HG03469 (cell line): ENCODE results near the gene SND1.
"Not testable (repeated sequence)": the region's sequence is repeated elsewhere in the genome, so short reads cannot be mapped to it uniquely, and the experiment has no call there.

Source experiments
- ATAC-seq: cut with Tn5 transposase; IDR thresholded peaks from one replicate; pipeline ENCODE4 v1.9.1; 2021; ENCODE audit warnings: mild to moderate bottlenecking, moderate library complexity, moderate number of reproducible peaks; ENCODE audit not compliant: unreplicated experiment

Gene SND1

DNA sequence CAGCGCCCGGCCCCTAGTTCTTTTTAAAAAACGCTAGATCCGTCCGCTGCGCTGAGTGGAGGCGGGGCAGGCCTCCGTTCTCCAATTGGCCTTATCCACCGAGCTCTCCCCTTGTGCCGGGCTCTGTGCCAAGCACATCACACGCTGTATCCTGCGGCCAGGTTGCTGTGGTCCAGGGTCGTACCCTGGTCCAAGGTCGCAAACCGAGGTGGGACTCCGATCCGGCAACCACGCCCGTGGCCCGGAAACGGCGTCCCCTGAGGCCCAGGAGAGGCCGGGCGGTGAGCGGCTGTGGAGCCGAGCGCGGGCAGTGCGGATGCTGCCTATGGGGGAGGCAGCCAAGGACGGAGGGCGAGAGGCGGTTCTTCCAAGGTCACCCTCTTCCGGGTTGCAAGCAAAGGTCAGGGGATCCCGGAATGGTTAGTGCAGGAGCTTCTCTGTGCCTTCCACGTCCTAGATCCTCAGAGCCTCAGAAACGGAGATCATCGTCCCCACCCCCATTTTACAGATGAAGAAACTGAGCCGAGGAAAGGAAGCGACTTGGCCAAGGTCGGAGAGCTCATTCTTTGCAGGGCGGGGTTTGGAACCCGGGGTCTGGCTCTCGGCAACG is 451.6 kb downstream of the SND1 start:
- no peak for ATAC-seq

DNA sequence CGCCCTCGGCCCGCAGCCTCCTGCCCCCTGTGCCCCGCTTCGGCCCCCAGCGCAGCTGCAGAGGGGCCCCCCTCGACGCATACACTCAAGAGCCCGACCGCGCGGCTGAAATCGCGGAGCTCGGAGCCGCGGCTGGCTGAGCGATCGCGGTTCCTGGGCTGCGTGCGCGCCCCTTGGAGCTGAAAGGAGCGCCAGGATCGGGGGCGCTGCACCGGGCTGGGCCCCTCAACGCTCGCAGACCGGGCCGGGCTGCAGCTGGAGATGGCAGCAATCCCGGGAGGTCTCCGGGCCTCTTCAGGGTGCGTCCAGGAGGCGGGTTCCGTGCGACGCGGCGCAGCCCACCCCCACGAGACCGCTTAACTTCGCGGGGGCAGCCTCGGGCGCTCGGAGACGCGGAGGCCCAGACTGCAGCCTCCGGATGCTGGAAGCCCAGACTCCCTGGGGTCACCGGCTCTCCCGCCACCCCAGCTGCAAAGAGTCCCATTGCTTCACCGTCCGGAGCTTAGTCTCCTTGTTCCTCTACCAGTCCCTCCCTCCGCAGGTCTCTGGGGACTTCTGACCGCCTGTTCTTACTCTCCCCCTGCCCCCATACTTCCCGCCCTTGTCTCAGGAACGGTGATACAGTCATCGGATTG is 452.2 kb downstream of the SND1 start:
- ATAC-seq = no peak

DNA sequence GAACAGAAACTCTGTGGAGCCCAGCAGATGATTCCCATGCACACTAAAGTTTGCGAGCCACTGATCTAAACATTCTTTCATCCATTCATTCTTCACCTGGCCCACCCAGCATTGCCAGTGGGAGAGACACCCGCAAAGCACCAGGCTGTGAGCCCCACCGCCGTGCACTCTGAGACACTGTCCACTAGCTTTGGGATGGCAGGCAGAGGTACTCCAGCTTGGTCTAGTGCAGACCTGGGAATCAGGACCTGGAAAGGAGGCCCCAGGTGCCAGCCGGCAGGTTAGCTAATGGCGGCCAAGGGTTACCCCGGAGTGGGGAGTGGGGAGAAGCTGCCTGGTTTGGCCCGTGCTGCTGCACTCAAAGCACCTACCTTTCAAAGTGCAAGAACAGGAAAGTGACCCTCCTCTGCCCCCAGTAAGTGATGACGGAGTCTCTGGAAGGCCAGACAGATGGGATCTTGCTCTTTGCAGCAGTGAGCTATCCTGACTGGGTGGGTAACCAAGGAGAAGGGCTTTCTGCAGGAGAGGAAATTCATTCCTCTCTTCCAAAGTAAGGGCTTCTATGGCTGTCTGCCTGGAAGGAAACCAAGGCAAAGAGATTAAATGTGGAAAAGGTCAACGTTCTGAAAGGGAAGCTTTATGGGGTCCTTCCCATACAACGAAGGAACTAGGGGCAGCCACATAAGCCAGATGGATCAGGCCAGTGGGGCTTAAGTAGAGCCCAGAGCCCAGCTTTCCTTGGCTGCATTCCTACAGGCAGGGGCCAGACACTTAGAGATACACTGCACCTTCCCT is 453.4 kb downstream of the SND1 start:
- no peak for ATAC-seq

DNA sequence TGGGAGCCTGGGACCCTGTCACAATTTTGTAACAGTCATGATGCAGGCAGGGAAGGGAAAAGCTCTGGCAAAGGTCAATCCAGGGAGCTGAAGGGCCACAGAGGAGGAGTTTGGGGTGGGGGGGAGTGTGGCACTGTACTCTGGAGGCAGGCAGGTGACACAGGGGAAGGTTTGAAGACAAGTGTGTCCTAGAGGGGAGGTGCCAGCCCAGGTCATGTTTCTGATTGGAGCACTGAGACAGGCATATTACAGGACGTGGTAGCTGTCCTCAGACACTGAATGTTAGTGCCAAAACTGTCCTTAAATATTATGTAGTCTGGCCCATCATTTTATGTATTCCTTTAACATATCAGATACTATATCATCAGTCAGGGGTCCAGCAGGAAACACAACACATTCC is 454.8 kb downstream of the SND1 start:
- no peak for ATAC-seq

DNA sequence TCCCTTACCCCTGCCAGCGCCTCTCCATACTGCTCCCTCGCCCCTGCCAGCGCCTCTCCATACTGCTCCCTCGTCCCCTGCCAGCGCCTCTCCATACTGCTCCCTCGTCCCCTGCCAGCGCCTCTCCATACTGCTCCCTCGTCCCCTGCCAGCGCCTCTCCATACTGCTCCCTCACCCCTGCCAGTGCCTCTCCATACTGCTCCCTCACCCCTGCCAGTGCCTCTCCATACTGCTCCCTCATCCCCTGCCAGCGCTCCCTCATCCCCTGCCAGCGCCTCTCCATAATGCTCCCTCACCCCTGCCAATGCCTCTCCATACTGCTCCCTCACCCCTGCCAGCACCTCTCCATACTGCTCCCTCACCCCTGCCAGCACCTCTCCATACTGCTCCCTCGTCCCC is 455.5 kb downstream of the SND1 start:
- ATAC-seq = not testable (repeated sequence)

DNA sequence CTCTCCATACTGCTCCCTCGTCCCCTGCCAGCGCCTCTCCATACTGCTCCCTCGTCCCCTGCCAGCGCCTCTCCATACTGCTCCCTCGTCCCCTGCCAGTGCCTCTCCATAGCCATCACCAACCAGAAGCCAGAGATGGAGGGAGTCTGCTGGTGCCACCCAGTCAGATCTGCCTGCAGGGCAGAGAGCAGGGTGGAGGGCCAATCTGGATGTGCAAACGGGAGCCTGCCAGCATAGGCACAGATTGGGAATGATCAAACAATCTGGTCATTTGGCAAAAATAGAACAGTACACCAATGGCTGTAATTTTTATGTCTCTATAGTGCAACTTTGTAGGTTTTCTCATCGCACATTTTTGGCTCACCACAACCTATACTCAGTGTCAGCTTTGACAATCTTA is 456.1 kb downstream of the SND1 start:
- ATAC-seq = no peak

DNA sequence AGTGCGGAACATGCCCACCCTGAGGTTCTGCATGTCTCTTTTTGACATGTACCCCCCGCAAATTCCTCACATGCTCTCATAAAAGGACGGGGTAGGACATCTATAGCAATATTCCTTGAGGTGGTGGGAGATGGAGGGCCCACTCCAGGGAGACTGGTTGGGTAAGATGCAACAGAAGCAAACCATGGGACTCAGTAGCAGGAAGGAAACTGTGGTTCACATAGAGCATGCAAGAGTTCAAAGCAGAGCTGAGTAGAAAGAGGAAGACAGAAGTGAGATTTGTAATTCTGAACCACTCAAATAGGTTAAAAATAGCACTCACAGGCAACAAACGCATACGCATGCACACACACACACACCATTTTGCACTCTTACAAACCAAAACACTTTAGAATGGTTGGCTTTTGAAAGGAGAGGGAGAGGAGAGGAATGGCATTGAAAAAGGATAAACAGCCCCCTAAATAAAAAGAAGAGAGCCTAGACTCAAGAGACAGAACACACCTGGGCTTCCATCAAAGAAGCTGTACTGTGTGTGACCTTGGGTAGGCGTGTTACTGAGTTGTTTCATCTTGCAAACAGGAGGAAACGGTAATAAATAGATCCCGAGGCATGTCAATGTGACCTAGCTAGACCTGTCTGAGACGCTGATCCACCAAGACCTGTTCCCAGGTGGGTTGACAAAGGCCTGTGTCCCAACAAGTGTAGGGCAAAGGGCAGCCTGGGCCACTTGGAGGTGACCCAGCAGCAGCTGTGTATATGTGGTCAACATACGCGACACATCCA is 456.8 kb downstream of the SND1 start:
- ATAC-seq = peak; percentile 93

DNA sequence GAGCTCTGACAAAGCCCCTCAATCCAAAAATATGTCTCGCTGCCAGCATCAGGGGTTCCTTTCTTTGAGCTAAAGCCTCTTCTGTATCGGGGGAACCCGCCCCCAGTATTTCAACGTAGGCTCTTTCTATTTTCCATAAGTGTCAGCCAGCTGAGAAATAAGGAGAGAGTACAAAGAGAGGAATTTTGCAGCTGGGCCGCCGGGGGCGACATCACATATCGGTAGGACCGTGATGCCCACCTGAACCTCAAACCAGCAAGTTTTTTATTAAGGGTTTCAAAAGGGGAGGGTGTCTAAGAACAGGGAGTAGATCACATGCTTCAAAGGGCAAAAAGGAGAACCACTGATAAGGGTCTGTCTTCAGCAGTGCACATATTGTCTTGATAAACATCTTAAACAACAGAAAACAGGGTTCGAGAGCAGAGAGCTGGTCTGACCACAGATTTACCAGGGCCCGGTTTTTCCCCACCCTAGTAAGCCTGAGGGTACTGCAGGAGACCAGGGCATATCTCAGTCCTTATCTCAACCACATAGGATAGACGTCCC is 457.5 kb downstream of the SND1 start:
- ATAC-seq = not testable (repeated sequence)

DNA sequence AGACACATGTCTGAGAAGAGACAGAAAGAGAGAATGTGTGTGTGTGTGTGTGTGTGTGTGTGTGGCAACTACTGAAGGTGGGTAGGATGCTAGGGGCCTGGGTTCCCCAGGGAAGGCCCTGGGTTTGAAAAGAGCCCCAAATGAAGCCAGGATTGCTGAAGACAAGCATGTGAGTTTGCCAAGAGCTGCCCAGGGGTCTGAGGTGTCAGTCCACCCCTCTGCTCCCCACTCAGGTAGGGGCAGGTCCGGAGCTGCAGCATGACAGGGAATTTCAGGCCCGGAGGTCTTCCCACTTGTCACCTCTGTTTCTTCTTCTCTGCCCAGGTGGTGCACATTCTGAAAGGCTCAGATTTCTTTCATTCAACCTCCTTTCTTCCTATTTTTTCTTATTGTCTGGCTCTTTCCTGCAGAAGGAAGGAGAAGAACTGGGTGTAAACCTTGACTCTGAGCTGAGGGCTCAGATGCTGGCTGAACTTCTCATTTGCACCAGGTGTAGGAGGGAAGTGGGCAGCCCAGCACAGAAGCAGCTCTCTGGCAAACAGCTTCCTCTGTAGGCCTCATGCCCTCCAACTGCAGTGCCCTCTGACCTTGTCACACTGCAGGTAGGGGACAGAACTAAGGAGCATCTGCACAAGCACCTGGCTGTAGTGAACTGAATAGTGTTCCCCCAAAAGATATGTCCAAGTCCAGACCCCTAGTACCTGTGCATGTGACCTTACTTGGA is 458.8 kb downstream of the SND1 start:
- ATAC-seq = no peak

DNA sequence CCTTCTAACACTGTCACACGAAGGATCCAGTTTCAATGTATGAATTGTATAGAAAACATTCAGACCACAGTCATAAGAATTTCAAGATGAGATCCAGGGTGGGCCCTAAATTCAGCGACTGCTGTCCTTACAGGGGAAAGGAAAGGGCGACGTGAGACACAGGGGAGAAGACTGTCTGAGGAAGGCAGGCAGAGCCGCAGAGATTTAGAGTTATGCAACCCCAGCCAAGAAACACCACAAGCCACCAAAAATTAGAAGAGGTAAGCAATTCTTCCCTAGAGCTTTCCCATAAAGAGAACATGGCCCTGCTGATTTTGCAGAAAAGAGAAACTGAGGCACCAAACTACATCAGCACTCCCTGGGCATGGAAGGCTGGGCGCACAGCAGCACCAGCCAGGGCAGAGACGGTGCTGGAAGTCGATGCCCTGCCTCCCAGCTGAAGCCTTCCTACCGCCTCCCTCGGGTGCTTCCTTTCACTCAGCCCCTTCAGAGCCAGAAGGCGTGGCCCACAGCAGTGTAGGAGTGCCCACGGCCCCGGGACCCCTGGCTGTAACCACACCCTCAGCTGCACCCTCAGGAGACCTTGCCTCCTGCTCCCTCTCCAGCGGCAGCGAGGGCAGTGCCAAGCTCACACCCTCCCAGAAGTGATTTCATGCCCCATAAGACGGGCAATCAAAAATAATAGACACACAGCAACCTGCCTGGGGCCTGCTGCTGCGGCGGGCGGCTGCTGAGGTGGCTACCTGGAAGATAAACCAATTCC is 460.2 kb downstream of the SND1 start:
- no peak for ATAC-seq

DNA sequence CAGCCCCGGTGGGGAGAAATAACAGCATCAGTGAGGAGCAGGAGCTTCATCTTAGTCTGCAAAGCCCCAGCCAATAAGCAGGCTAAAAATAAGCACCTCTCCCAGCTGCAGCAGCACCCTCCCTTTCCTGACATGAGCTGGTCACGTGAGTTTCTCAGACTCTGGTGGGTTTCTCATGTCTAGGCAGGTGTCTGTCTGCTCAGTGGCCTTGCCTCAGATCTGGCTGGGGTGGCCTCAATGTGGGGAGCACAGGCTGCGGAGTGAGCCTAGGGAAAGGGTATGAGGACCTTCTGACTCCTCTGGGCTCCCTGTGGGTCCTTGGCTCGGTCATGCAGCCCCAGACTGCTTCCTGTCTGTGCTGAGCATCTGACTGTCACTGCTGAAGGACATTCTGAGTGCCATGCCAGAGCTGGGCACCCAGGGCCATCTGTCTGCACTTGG is 460.8 kb downstream of the SND1 start:
- no peak for ATAC-seq

DNA sequence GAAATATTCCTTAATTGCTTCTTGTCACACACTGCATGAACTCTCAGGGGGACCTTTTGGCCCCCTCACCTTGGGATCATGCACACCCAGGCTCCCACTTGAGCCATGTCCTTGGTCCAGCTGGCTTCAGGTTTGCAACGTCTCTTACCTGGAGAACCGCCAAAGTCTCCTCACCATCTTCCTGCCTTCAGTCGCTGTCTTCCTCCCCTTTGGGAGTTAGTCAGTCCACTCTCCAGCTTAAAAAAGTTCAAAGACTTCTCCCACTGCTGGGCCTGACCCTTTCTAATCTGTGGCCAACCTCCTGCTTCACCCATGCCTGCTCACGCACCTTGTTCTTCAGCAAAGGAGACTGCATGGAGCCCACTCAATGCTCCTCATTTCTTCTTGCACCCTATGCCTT is 461.8 kb downstream of the SND1 start:
- no peak for ATAC-seq

DNA sequence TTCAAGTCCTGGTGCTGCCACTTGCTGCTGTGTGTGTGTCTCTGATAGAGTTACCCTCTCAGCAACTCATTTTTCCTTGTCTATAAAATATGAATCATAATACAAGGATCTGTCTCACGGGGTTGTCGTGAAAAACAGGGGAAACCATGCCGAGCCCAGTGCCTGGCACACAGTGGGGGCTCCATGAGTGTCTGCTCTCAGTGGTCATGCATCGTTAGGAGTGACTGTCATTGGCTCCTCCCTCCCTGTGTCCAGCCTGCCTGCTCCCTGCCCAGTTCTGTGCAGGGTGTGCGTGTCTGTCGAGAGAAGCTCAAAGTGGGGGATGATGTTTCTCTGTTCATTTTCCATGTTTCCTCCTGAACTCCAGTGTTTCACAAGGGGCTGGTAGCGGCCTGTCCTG is 462.8 kb downstream of the SND1 start:
- ATAC-seq = no peak

DNA sequence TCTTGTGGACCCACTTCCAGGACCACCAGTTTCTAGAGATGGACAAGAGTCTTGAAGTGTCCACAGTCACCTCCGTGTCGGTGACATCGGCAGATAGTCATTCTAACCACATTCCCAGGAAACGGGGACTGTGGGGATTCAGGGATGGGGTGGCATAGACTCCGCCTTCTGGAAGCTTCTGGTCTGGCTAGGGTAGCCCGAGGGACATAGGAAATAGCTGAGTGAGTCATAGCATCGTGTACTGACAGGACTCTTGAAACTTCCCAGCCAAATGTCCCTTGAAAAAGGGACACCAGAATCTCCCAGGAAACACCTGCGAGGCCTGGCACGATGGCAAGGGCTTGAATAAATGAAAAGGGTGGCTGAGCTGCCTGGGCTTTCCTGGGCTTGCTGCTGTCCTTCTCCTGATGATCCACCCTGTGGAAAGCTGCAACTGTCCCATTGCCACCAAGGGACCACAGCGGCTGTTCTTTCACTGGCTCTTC is 463.4 kb downstream of the SND1 start:
- ATAC-seq = no peak

DNA sequence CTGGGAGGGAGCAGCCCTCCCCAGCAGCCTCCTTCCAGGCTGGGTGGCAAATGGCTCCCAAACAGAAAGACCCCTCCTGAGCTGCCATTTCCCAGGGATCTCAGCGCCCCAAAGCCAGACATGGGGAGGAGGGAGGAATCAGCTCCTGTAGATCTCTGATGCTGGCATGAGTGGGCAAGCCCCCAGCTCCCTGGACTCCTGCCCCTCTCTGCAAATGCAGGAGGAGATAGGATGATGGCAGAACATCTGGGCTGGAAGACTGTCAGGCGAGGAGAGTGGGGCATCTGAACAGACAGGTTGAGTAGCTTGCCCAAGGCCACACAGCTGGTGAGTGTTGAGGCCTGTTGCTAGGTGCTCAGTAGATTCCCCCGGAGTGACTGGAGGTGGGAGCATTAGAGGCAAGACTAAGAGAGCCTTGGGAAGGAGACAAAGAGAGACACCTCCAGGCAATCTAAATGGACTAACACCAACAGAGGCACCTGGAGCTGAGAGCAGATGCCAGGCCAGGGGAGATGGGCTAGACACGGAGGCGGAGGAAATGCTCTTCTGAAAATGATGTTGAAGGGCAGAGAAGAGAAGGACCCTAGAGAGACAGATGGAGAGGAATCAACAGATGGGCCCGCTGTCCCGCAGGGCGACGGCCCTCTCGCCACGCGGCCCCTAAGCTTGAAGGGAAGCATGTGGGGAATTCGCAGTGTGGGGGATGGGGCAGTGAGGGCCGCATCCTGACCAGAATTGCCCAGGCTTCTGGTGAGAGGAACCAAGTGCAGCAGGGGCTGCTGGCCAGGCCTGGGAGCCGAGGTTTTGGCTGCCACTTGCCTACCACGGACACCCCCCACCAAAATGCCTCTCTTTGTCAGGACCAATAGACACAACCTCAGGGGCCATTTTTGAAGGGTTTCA is 464.1 kb downstream of the SND1 start:
- ATAC-seq = no peak

DNA sequence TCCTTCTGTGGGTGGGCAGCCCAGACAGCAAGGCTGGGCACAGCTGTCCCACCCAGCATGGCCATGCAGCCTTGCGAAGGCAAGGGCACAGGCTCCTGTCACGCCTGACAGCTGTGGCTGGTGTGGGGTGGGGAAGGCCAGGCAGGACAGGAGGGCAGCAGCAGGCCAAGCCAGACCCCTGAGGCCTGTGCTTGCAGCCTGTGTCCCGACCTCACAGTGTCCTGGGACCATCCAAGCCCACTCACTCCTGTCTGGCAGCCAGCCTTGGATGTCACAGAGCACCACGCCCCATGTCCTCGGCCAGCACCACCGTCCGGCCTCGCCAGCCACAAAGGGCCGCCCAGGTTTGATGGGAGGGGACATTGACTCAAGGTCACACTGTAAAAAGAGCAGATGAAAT is 464.7 kb downstream of the SND1 start:
- no peak for ATAC-seq

DNA sequence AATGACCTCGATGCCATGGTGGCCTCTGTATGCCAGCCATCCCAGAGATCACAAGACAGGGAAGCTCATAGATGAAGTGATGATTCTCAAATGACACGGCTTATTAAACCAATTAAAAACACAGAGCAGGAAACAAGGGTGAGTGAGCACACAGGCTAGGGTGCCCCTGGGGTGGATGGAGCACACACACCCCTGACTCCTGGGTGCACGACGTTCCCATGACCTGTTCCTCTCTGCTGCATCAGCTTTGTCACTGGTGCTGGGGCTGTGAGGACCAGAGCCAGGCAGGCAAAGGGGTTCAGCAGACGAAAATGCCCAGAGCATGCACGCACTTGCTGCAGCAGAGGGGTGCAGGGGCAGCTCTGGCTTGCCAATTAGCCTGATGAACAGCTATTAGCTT is 465.7 kb downstream of the SND1 start:
- ATAC-seq = no peak

DNA sequence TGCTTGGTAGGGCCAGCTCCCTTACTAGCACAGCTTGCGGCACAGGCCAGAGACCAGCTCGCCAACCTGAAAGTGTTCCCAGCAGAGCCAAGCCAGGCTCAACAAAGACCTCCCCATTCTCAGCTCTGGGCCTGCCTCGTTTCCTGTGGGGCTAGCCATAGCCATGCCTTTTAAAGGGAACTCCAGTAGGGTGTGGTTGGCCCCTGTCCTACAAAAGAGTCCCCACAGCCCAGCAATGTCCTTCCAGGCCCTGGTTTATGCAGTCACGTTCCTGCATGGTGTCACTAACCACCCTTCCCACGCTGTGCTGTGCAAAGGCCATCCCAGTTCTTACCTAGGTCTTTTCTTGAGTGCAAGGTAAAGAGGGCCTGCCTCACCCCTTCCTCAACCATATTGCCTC is 467.0 kb downstream of the SND1 start:
- ATAC-seq = no peak

DNA sequence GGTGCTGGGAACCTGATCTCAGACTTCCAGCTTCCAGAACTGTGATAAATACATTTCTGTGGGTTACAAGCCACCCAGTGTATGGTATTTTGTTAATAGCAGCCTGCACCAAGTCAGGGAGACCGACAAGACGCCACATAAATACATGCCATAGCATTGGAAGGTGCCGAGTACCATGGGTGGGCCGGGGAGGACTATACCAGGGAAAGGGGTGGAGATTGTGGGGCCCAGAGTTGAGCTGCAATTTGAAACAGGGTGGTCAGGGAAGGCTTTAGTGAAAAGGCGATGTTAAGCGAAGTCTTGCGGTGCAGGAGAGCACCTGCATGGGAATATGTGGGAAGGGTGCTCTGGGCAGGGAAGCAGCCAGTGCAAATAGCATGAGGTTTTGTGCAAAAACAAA is 468.1 kb downstream of the SND1 start:
- no peak for ATAC-seq
